ENCODE data around the gene PPM1F.

The PPM1F gene

DNA sequence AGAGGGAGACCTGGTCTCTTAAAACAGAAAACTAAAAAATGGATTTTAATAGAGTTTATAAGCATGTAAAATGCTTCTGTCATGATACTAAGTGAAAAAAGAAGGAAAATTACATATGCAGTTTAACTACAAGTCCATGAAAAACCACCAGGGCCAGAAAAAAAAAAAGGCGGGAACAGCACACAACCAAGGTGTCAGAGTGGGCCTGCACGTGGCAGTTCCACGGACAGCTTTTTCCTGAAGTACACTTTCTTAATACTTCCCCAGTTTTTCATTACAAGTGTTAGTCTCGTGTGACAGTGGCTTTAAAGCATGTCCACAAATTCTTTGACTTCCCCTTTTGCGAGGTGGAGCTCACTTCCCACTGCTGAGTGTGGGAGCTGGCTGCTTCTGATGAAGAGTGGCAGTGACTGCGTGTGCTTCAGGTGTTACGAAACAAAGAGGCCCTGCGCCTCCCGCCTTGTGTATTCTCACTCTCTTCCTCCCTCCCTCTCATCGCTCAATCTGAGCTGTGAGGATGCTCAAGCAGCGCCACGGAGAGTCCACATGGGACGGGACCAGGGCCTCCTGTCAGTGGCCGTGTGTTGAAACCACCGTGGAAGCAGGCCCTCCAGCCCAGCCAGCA is 16.4 kb downstream of the PPM1F start:
- peak overlapping the region; percentile 91 for H3K4me2 ChIP-seq
- peaks cover 64% of the 10 kb centered on the region for H3K36me3 ChIP-seq
- H3K9me3 ChIP-seq: no peaks in the 10 kb centered on the region
- H3K4me3 ChIP-seq: no peak overlapping the region
- peak overlapping the region; percentile 90; the same call in 1 of the 2 replicates for H3K27ac ChIP-seq
- no peak for TF ChIP-seq Cebpa-rat (IDR thresholded peaks at IDR 0.05)
- peaks cover 51% of the 10 kb centered on the region for H3K4me1 ChIP-seq
- H3K27me3 ChIP-seq: no peaks in the 10 kb centered on the region
- no peaks in the 10 kb centered on the region for H4K20me1 ChIP-seq
- peak overlapping the region; percentile 25; the same call in 1 of the 2 replicates for H3K9ac ChIP-seq

DNA sequence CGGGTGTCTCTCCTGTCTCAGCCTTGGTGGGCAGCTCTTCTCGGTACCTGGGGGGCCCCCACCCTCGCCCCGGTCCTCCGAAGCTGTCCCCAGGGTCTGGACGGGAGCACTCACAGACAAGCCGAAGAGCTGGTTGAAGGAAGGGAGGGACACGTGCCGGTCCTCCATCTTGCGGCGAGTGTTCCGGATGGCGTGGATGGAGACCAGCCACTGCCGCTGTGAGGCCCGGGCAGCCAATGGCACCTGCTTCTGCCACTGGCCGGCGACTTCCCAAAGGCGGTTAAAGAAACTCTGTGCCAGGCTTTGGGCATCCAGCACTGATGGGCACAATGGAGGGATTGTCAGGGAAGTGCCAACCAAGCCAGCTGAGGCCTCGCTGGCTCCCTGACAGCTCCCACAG is 18.7 kb downstream of the PPM1F start:
- peaks cover 87% of the 10 kb centered on the region for H3K36me3 ChIP-seq

DNA sequence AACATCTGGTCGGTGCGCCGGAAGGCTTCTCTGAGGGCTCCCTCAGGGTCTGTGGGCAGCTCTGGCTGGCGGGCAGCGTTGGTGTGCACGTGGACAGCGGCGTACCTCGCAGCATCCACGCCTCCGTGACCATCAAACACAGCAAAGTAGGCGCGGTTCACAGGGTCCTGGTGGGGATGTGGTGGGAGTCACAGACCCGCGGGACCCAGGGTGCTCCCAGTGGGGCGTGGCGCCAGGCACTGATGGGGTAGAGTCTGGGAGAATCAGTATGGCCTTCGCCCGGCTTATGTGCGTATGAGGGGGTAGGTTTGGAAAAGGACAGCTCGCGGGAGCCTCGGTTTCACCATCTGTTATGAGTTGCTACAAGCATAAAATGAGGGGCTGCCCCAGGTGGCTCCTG is 19.2 kb downstream of the PPM1F start:
- no peak overlapping the region for H3K9ac ChIP-seq
- H3K4me1 ChIP-seq: peaks cover 35% of the 10 kb centered on the region
- no peak overlapping the region for H3K4me3 ChIP-seq
- H3K36me3 ChIP-seq: peaks cover 92% of the 10 kb centered on the region
- TF ChIP-seq Cebpa-rat (IDR thresholded peaks at IDR 0.05): no peak
- peaks cover 7% of the 10 kb centered on the region; the same call in 1 of the 2 replicates for H4K20me1 ChIP-seq
- H3K9me3 ChIP-seq: no peaks in the 10 kb centered on the region
- no peak overlapping the region for H3K4me2 ChIP-seq
- no peak overlapping the region for H3K27ac ChIP-seq
- no peaks in the 10 kb centered on the region for H3K27me3 ChIP-seq

More for the DNA sequence above, 18.7 kb downstream of the PPM1F start:
- Histone ChIP-seq H3K9ac (no peak overlapping the region), H3K4me2 (no peak overlapping the region), H3K27me3 (no peaks in the 10 kb centered on the region), H3K9me3 (no peaks in the 10 kb centered on the region), H3K4me1 (peaks cover 35% of the 10 kb centered on the region), H3K4me3 (no peak overlapping the region), H3K27ac (no peak overlapping the region), H4K20me1 (peaks cover 7% of the 10 kb centered on the region; the same call in 1 of the 2 replicates)
- no peak for TF ChIP-seq Cebpa-rat (IDR thresholded peaks at IDR 0.05)

DNA sequence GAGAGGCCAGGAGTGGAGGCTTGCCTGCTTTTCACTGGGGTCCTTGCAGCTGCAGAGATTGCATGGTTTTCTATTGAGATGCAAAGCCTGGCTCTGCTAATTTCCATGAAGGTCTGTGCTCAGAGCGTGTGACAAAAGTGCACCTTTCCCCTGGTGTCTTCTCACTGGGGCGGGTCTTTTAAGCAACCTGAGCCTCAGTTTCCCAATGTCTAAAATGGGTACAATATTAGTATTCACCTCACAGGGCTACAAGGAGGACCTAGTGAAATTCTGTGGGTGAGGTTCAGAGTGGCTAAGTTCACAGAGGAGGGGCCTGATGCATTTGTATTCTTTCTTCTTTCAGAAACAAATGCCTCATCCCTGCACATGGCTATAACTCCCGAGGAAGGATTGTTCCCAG is 20.3 kb downstream of the PPM1F start:
- H3K9ac ChIP-seq: no peak overlapping the region
- no peak overlapping the region for H3K4me3 ChIP-seq

DNA sequence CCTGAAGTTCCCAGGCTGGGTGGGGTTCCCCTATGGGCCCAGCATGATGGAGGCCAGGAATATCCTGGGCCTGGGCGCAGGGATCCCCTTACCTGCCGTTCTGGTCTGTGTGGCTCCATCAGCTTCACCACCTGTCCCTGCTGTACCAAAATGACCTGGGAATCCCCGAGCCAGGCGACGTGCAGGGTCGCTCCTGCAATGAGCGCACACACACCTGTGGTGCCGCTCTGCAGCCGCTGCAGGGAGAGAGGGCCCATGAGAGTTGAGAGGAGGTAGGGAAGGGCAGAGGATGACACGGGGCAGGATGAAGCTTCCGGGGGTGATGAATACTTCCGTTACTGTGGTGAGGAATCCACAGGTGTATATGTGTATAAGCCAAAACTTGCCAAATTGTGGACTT is 21.6 kb downstream of the PPM1F start:
- Histone ChIP-seq H4K20me1 (peaks cover 28% of the 10 kb centered on the region), H3K4me2 (no peak overlapping the region)

More for the DNA sequence above, 20.3 kb downstream of the PPM1F start:
- Histone ChIP-seq H3K27me3 (no peaks in the 10 kb centered on the region), H3K4me2 (no peak overlapping the region), H3K4me1 (peaks cover 37% of the 10 kb centered on the region), H3K9me3 (no peaks in the 10 kb centered on the region), H4K20me1 (peaks cover 18% of the 10 kb centered on the region; the same call in 1 of the 2 replicates), H3K36me3 (peaks cover 95% of the 10 kb centered on the region), H3K27ac (no peak overlapping the region)
- TF ChIP-seq Cebpa-rat (IDR thresholded peaks at IDR 0.05): no peak

DNA sequence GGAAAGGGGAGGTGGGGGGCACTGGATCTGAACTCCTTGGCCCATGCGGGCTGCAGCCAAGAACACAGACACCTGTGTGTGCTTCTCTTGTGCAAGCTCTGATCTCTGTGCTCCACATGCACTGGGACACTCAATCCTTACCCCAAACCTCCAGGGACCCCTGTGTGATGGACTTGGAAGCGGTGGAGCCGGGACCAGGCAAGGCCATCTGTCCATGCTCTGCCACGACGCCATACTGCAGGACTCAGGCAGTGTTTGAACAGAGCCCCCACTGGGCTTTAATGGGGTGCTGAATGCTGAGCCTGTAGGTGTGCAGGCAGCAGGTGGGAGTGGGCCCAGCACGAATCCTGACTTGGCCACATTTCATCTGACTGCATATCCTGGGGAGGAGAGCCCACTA is 23.4 kb downstream of the PPM1F start:
- Histone ChIP-seq H3K36me3 (peaks cover 95% of the 10 kb centered on the region), H4K20me1 (peaks cover 28% of the 10 kb centered on the region), H3K4me2 (peak overlapping the region; percentile 78)

More for the DNA sequence above, 21.6 kb downstream of the PPM1F start:
- Histone ChIP-seq H3K27me3 (no peaks in the 10 kb centered on the region), H3K36me3 (peaks cover 96% of the 10 kb centered on the region), H3K27ac (no peak overlapping the region), H3K9me3 (no peaks in the 10 kb centered on the region), H3K4me3 (no peak overlapping the region), H3K9ac (no peak overlapping the region), H3K4me1 (peaks cover 31% of the 10 kb centered on the region)
- TF ChIP-seq Cebpa-rat (IDR thresholded peaks at IDR 0.05): no peak

DNA sequence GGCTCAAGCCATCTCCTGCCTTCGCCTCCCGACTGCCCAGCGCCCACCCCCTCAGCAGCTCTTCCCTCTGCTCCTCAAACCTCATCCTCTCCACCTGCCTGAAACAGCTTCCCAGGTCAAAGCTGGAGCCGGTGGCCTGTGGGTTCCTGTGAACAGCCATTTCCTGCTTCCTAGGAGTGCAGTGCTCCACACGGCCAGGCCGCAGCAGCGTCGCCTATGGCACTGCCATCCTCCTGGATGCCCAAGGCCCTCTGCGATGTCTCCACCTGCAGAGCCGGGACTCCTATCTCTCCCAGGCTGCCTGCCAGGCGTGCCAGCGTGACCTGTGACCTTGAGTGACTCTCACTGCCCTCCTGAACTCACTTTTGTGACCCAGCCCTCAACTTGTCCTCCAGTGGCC is 24.6 kb downstream of the PPM1F start:
- Histone ChIP-seq H4K20me1 (peaks cover 28% of the 10 kb centered on the region), H3K27ac (peak overlapping the region; percentile 49), H3K9me3 (no peaks in the 10 kb centered on the region), H3K4me1 (peaks cover 30% of the 10 kb centered on the region), H3K27me3 (no peaks in the 10 kb centered on the region), H3K4me2 (peak overlapping the region; percentile 78), H3K4me3 (no peak overlapping the region), H3K36me3 (peaks cover 95% of the 10 kb centered on the region), H3K9ac (no peak overlapping the region)
- no peak for TF ChIP-seq Cebpa-rat (IDR thresholded peaks at IDR 0.05)

More for the DNA sequence above, 23.4 kb downstream of the PPM1F start:
- no peak for TF ChIP-seq Cebpa-rat (IDR thresholded peaks at IDR 0.05)
- Histone ChIP-seq H3K27ac (0 out of 2 replicates have a peak overlapping the region, but pooled peaks have one; percentile 49), H3K4me3 (no peak overlapping the region), H3K4me1 (peaks cover 30% of the 10 kb centered on the region), H3K9me3 (no peaks in the 10 kb centered on the region), H3K27me3 (no peaks in the 10 kb centered on the region), H3K9ac (0 out of 2 replicates have a peak overlapping the region, but pooled peaks have one; percentile 24)

DNA sequence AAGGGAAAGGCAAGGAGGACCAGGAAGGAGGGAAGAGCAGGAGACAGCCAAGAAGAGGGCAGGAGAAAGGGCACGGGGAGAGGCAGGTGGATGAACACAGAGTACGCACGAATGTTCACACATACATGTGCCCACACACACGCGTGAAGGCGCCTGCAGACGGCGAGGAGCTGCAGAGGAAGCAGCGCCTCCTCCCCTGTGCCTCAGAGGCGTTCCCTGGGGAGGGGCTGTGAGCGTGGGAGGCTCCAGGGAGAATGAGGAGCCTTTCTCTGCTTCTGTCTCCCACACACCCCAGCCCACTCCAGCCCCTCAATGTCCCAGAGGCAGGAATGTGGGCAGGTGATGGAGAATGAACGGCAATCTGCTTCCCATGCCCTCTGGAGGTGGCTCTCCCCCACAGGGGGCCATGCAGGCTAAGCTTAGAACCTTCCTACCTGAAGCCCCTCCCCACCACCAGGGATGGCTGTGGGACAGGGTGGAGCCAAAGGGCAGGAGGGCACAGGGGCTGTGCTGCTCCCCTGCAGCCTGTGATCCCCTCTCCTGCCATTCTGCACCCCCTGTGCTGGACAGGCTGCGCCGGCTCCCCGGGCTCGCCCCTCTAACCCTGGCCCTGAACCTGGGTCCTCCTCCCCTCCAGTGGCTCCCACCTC is 25.3 kb downstream of the PPM1F start:
- peak overlapping the region; percentile 78 for H3K4me2 ChIP-seq
- peaks cover 95% of the 10 kb centered on the region for H3K36me3 ChIP-seq
- H3K27ac ChIP-seq: peak overlapping the region; percentile 51
- H4K20me1 ChIP-seq: peaks cover 28% of the 10 kb centered on the region
- peak overlapping the region; percentile 38; the same call in 1 of the 2 replicates for H3K9ac ChIP-seq
- TF ChIP-seq Cebpa-rat (IDR thresholded peaks at IDR 0.05): no peak
- no peak overlapping the region for H3K4me3 ChIP-seq
- H3K4me1 ChIP-seq: peaks cover 30% of the 10 kb centered on the region
- H3K9me3 ChIP-seq: no peaks in the 10 kb centered on the region
- H3K27me3 ChIP-seq: no peaks in the 10 kb centered on the region

DNA sequence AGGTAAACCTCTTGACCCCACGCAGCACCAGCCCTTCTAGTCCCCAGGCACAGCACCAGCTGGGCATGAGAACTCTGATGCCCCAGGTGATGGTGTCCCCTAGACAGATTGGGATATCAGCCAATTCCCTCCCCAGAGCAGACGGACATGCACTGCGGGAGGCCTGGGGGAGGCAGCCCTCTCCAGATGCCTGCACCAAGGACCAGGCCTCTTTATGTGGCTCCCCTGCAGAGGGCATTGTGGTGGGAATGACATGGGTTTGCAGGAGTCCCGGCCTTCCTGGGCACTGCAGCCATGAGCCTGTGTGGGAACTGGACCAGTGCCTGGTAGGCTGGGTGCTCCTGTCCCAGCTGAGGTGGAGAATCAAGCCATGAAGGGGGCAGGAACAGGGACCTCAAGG is 25.9 kb downstream of the PPM1F start:
- H3K9ac ChIP-seq: peak overlapping the region; percentile 38; the same call in 1 of the 2 replicates

DNA sequence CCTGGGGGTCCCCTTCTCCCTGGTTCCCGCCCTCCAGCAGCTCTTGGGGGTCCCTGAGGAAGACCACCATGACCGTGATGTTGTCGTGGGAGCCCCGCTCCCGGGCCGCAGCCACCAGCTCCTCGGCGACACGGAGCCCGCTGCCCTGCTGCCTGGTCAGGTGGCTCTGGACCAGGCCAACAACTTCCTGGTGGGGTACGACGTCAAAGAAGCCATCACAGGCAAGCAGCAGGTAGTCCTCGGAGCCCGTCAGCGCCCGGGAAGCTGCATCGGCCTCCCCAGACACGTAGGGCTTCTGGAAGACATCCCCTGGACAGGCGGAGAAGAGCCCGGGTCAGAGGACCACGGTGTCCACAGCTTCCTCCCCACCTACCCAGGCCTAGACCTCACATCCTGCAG is 29.5 kb downstream of the PPM1F start:
- no peak overlapping the region for H3K27ac ChIP-seq
- TF ChIP-seq Cebpa-rat (IDR thresholded peaks at IDR 0.05): no peak
- peaks cover 30% of the 10 kb centered on the region for H4K20me1 ChIP-seq
- H3K27me3 ChIP-seq: no peaks in the 10 kb centered on the region
- H3K4me3 ChIP-seq: no peak overlapping the region
- H3K9me3 ChIP-seq: no peaks in the 10 kb centered on the region
- H3K4me2 ChIP-seq: no peak overlapping the region
- peaks cover 77% of the 10 kb centered on the region for H3K36me3 ChIP-seq
- H3K4me1 ChIP-seq: peaks cover 42% of the 10 kb centered on the region
- H3K9ac ChIP-seq: no peak overlapping the region

More for the DNA sequence above, 25.9 kb downstream of the PPM1F start:
- H3K27ac ChIP-seq: peak overlapping the region; percentile 51
- peaks cover 28% of the 10 kb centered on the region for H4K20me1 ChIP-seq
- no peaks in the 10 kb centered on the region for H3K27me3 ChIP-seq
- peaks cover 93% of the 10 kb centered on the region for H3K36me3 ChIP-seq
- no peaks in the 10 kb centered on the region for H3K9me3 ChIP-seq
- peak overlapping the region; percentile 78 for H3K4me2 ChIP-seq
- no peak overlapping the region for H3K4me3 ChIP-seq
- peaks cover 30% of the 10 kb centered on the region for H3K4me1 ChIP-seq
- TF ChIP-seq Cebpa-rat (IDR thresholded peaks at IDR 0.05): no peak
